Breast epithelium (tissue), 4 donors: ENCODE data around the gene UFSP1. TPM values are rescaled to one million over a fixed set of nuclear protein-coding genes. Genes with fewer than 3 reads are reported as not detected.
"Not testable (repeated sequence)": the region's sequence is repeated elsewhere in the genome, so short reads cannot be mapped to it uniquely, and the experiment has no call there.

Experiments
- DNase-seq, 2 donors: peaks; one replicate each; pipeline ENCODE4 v3.0.0-alpha.2; 2019; ENCODE audit warnings: low spot score in 2 of 2
- H3K27ac ChIP-seq, 2 donors: fragments of 200-600 bp; sonication (generic) in 1 of 2; one replicate each; pipeline ENCODE4 v1.5.1; 2016 to 2019; ENCODE audit warnings: mild to moderate bottlenecking in 1 of 2
- H3K27me3 ChIP-seq, 2 donors: fragments of 200-600 bp; sonication (generic) in 1 of 2; one replicate each; pipeline versions ENCODE4 v1.5.1 to v1.6.0; 2017 to 2019; ENCODE audit warnings: control low read depth in 1 of 2, mild to moderate bottlenecking in 1 of 2
- H3K36me3 ChIP-seq: fragments of 200-600 bp; one replicate; pipeline ENCODE4 v1.5.1; 2019
- H3K4me1 ChIP-seq, 2 donors: fragments of 200-600 bp; sonication (generic); one replicate each; pipeline ENCODE4 v1.5.1; 2016 to 2019; ENCODE audit warnings: control low read depth in 1 of 2
- H3K4me3 ChIP-seq, 3 donors: fragments of 200-600 bp; sonication (generic); 1 replicate in 2 of 3; 2 replicates in 1 of 3; pipeline ENCODE4 v1.5.1; 2016 to 2019; ENCODE audit warnings: mild to moderate bottlenecking in 3 of 3, moderate library complexity in 2 of 3
- H3K9me3 ChIP-seq, 2 donors: fragments of 200-600 bp; sonication (generic) in 1 of 2; one replicate each; pipeline ENCODE4 v1.5.1; 2016 to 2019; ENCODE audit warnings: control low read depth in 1 of 2
- CTCF ChIP-seq, 3 donors: fragments of 450-650 bp; IDR thresholded peaks; one replicate each; pipeline ENCODE4 v1.5.1; 2016 to 2017; ENCODE audit warnings: antibody characterized with exemption in 3 of 3, mild to moderate bottlenecking in 3 of 3, moderate library complexity in 3 of 3
- POLR2A ChIP-seq: fragments of 450-650 bp; IDR thresholded peaks from one replicate; pipeline ENCODE4 v1.6.1; 2016; ENCODE audit warnings: antibody characterized with exemption, mild to moderate bottlenecking, moderate library complexity
- POLR2AphosphoS5 ChIP-seq, 3 donors: sonication (generic); formaldehyde crosslinking; IDR thresholded peaks; one replicate each; pipeline ENCODE4 v1.6.1; 2017; ENCODE audit warnings: antibody characterized with exemption in 3 of 3
- intact Hi-C: fragments of 100-400 bp; cut with DNase I; formaldehyde crosslinking; loops from one replicate; pipeline ENCODE4 v1.15.1; 2023; ENCODE audit warnings: low total_unique reads
- total RNA-seq, 3 donors: library from RNA; depleted of rRNA; stranded (reverse); fragments of >200 nt; gene quantifications; one replicate each; pipeline ENCODE4 v1.1.0, GENCODE V29; 2016

The UFSP1 gene
- total RNA-seq, 3 donors from 2014 or later: 2.9 to 4.2 (median 3.7) TPM

- no peak for TF ChIP-seq CTCF (IDR thresholded peaks at IDR 0.05)
- no peak for TF ChIP-seq POLR2AphosphoS5 (IDR thresholded peaks at IDR 0.05)
- TF ChIP-seq POLR2A: no peak
- intact Hi-C loops: no loop called here
- no peaks in the 10 kb centered on the region for H3K4me1 ChIP-seq
- H3K36me3 ChIP-seq: no peaks in the 10 kb centered on the region
- H3K9me3 ChIP-seq: no peaks in the 10 kb centered on the region
- no peak overlapping the region for H3K4me3 ChIP-seq
- no peak overlapping the region for H3K27ac ChIP-seq
- no peaks in the 10 kb centered on the region for H3K27me3 ChIP-seq
- DNase-seq: no peak
Measured at GRCh38 chr7:100921039-100921438, 31.5 kb upstream of the UFSP1 start.

GRCh38 chr7:100919779-100920437 is 30.4 kb upstream of the UFSP1 start:
- H3K36me3 ChIP-seq, H3K9me3 ChIP-seq, intact Hi-C loops, H3K4me3 ChIP-seq, H3K27me3 ChIP-seq, DNase-seq, H3K4me1 ChIP-seq, H3K27ac ChIP-seq: not testable (repeated sequence)

GRCh38 chr7:100919335-100919734 is 29.8 kb upstream of the UFSP1 start:
- intact Hi-C loops, DNase-seq, H3K4me3 ChIP-seq, H3K9me3 ChIP-seq, H3K27me3 ChIP-seq, H3K36me3 ChIP-seq, H3K27ac ChIP-seq, H3K4me1 ChIP-seq: not testable (repeated sequence)

GRCh38 chr7:100914879-100915447 is 25.4 kb upstream of the UFSP1 start:
- Histone ChIP-seq H3K9me3 (no peaks in the 10 kb centered on the region), H3K36me3 (no peaks in the 10 kb centered on the region), H3K4me3 (no peak overlapping the region), H3K27me3 (no peaks in the 10 kb centered on the region), H3K27ac (no peak overlapping the region), H3K4me1 (no peaks in the 10 kb centered on the region)
- intact Hi-C loops: no loop called here
- TF ChIP-seq POLR2A (no peak), CTCF (IDR thresholded peaks at IDR 0.05) (no peak), POLR2AphosphoS5 (IDR thresholded peaks at IDR 0.05) (no peak)
- no peak for DNase-seq

GRCh38 chr7:100914208-100914878 is 24.8 kb upstream of the UFSP1 start:
- H3K36me3 ChIP-seq: no peaks in the 10 kb centered on the region
- no peaks in the 10 kb centered on the region for H3K4me1 ChIP-seq
- intact Hi-C loops: no loop called here
- no peak overlapping the region for H3K27ac ChIP-seq
- no peaks in the 10 kb centered on the region for H3K9me3 ChIP-seq
- no peak for DNase-seq
- TF ChIP-seq POLR2A: no peak
- TF ChIP-seq POLR2AphosphoS5 (IDR thresholded peaks at IDR 0.05): no peak
- no peak for TF ChIP-seq CTCF (IDR thresholded peaks at IDR 0.05)
- no peak overlapping the region for H3K4me3 ChIP-seq
- no peaks in the 10 kb centered on the region for H3K27me3 ChIP-seq

- Histone ChIP-seq H3K36me3 (no peaks in the 10 kb centered on the region), H3K9me3 (no peaks in the 10 kb centered on the region), H3K4me1 (no peaks in the 10 kb centered on the region), H3K27ac (no peak overlapping the region), H3K27me3 (no peaks in the 10 kb centered on the region), H3K4me3 (no peak overlapping the region)
- DNase-seq: no peak
- intact Hi-C loops: no loop called here
- TF ChIP-seq POLR2A: no peak
Measured at GRCh38 chr7:100911484-100911883, 22.0 kb upstream of the UFSP1 start.

- H3K9me3 ChIP-seq, H3K4me1 ChIP-seq, intact Hi-C loops: not testable (repeated sequence)
Measured at GRCh38 chr7:100910443-100910842, 20.9 kb upstream of the UFSP1 start.

More at GRCh38 chr7:100910443-100910842, 20.9 kb upstream of the UFSP1 start:
- not testable (repeated sequence) for H3K27me3 ChIP-seq, H3K27ac ChIP-seq, DNase-seq, H3K4me3 ChIP-seq, H3K36me3 ChIP-seq
